HepG2 (cell line): ENCODE data around the gene B4GALT5. TPM values are rescaled to one million over a fixed set of nuclear protein-coding genes. Genes with fewer than 3 reads are reported as not detected.

Experiments used
- ATAC-seq: fragments of 200-7000 bp; cut with Tn5 transposase; 3 replicates; pipeline ENCODE4 v1.9.1; 2020; ENCODE audit warnings: mild to moderate bottlenecking, moderate library complexity
- BruUV-seq: library from RNA; stranded (reverse); fragments of 400-500 nt; replicated peaks from 2 replicates; lab custom pipeline; 2021; lab: Mats Ljungman, UMichigan
- CTCF ChIA-PET: fragments of 300-600 bp; formaldehyde crosslinking; extraction: SDS; loops from one replicate; lab custom pipeline; 2021; ENCODE audit warnings: low total read pairs, inconsistent platforms, low intra/inter-chr PET ratio; lab: Yijun Ruan, JAX
- POLR2A ChIA-PET: fragments of 350-600 bp; sonication (Branson Sonifier 250); formaldehyde crosslinking; loops from one replicate; lab custom pipeline; 2020; ENCODE audit warnings: antibody characterized with exemption, inconsistent platforms; lab: Yijun Ruan, JAX
- DNase-seq: peaks from one replicate; pipeline ENCODE4 v3.0.0-alpha.2; 2015; ENCODE audit warnings: low spot score
- FAIRE-seq: peaks from 3 replicates; lab custom pipeline; 2011; peaks lifted over from hg19 to GRCh38; lab: Jason Lieb, UNC
- H2AFZ ChIP-seq: one replicate; pipeline ENCODE4 v1.6.1; 2011; ENCODE audit warnings: low read length, inconsistent platforms
- H3K27ac ChIP-seq: fragments of 300-600 bp; 3 replicates; pipeline ENCODE4 v1.8.0; 2011; ENCODE audit warnings: mixed run types, mild to moderate bottlenecking, mixed read lengths, low read length, inconsistent platforms; ENCODE audit not compliant: insufficient read depth; ENCODE audit errors: extremely low read length
- H3K27me3 ChIP-seq, 2 experiments: fragments of 200-600 bp in 1 of 2; 2 replicates in 1 of 2; 3 replicates in 1 of 2; pipeline versions ENCODE4 v1.6.0 to v1.8.0; 2011; ENCODE audit warnings: low read length in 2 of 2, mild to moderate bottlenecking in 2 of 2, moderate library complexity in 2 of 2, inconsistent platforms in 1 of 2; ENCODE audit not compliant: insufficient read depth in 2 of 2, control insufficient read depth in 1 of 2
- H3K36me3 ChIP-seq, 2 experiments: fragments of 200-600 bp in 1 of 2; replicated peaks in 1 of 2; 2 replicates in 1 of 2; 3 replicates in 1 of 2; pipeline versions ENCODE4 v1.5.1 to v1.8.0; 2011; ENCODE audit warnings: low read length in 2 of 2, inconsistent platforms in 1 of 2; ENCODE audit not compliant: insufficient read depth in 2 of 2, control insufficient read depth in 1 of 2
- H3K4me1 ChIP-seq: 2 replicates; pipeline ENCODE4 v1.5.1; 2012; ENCODE audit warnings: low read length, inconsistent platforms; ENCODE audit not compliant: insufficient read depth
- H3K4me2 ChIP-seq: 2 replicates; pipeline ENCODE4 v1.6.0; 2011; ENCODE audit warnings: low read depth, low read length, inconsistent platforms
- H3K4me3 ChIP-seq, 3 experiments: fragments of 200-600 bp in 1 of 3; sonication (generic), shearing (Covaris generic) in 1 of 3; replicated peaks in 1 of 3; 2 replicates each; pipeline ENCODE4 v1.5.1; 2011 to 2016; ENCODE audit warnings: low read length in 3 of 3, inconsistent platforms in 2 of 3, low read depth in 2 of 3, mild to moderate bottlenecking in 2 of 3, control low read depth in 1 of 3, mixed read lengths in 1 of 3; ENCODE audit not compliant: insufficient read depth in 1 of 3
- H3K79me2 ChIP-seq: one replicate; pipeline ENCODE4 v1.6.1; 2011; ENCODE audit warnings: low read length, inconsistent platforms; ENCODE audit not compliant: insufficient read depth
- H3K9ac ChIP-seq: 2 replicates; pipeline ENCODE4 v1.6.0; 2011; ENCODE audit warnings: mild to moderate bottlenecking, low read depth, low read length, inconsistent platforms; ENCODE audit not compliant: insufficient read depth
- H3K9me3 ChIP-seq: 2 replicates; pipeline ENCODE4 v1.5.1; 2012; ENCODE audit warnings: mild to moderate bottlenecking, low read length
- H4K20me1 ChIP-seq: 2 replicates; pipeline ENCODE4 v1.6.0; 2011; ENCODE audit warnings: inconsistent platforms, mild to moderate bottlenecking, low read length, moderate library complexity; ENCODE audit not compliant: insufficient read depth
- FOXP1 ChIP-seq, 2 experiments: fragments of 450-650 bp in 1 of 2; IDR thresholded peaks; 2 replicates each; pipeline ENCODE4 v1.6.1; 2017 to 2018; ENCODE audit warnings: antibody characterized with exemption in 1 of 2
- HES4 ChIP-seq: sonication (generic); formaldehyde crosslinking; IDR thresholded peaks from 2 replicates; pipeline ENCODE4 v1.9.0; 2021; ENCODE audit warnings: mild to moderate bottlenecking, missing genetic modification reagents, borderline replicate concordance
- POGZ ChIP-seq: sonication (generic); formaldehyde crosslinking; IDR thresholded peaks from 2 replicates; pipeline ENCODE4 v1.4.0; 2020; ENCODE audit warnings: mild to moderate bottlenecking, missing genetic modification reagents
- WGBS: methylation state at CpG from one replicate; pipeline ENCODE4 v1.1.6; 2017; ENCODE audit warnings: low lambda C conversion rate; 5-methylcytosine and 5-hydroxymethylcytosine counted together
- in situ Hi-C: cut with HindIII; loops from 2 replicates; pipeline ENCODE4 v1.10.0; 2017; ENCODE audit warnings: low pct_unique_long_range_greater_than_20kb; ENCODE audit not compliant: extremely low pct_ligation_motif_present
- intact Hi-C: fragments of 100-400 bp; cut with micrococcal nuclease; formaldehyde crosslinking; loops from one replicate; pipeline ENCODE4 v1.10.0; 2022; ENCODE audit not compliant: unreplicated experiment
- polyA plus RNA-seq, 8 experiments: library from polyadenylated mRNA; depleted of rRNA in 3 of 8; stranded (reverse) in 7 of 8; unstranded in 1 of 8; fragments of >200 nt; fragmentation: Illumina TruSeq in 4 of 8; extraction: Trizol in 4 of 8; gene quantifications; 2 replicates each; pipeline versions ENCODE4 v1.2.1 to v1.2.3, GENCODE V29; 2011 to 2016; ENCODE audit warnings: low read depth in 4 of 8, missing spikeins in 1 of 8, mixed read lengths in 1 of 8; ENCODE audit not compliant: insufficient read depth in 1 of 8
- total RNA-seq, 5 experiments: library from RNA; depleted of rRNA; stranded (reverse); fragments of >200 nt; fragmentation: Illumina TruSeq; extraction: Trizol; gene quantifications; 2 replicates each; pipeline ENCODE4 v1.2.3, GENCODE V29; 2016; ENCODE audit warnings: low read depth in 1 of 5

Gene B4GALT5
- total and polyA plus RNA-seq, 2 of the 13 experiments (the other 11 are each of a cell fraction or from before 2014, with no cell fraction given) = 27.3 to 30.9 TPM

DNA sequence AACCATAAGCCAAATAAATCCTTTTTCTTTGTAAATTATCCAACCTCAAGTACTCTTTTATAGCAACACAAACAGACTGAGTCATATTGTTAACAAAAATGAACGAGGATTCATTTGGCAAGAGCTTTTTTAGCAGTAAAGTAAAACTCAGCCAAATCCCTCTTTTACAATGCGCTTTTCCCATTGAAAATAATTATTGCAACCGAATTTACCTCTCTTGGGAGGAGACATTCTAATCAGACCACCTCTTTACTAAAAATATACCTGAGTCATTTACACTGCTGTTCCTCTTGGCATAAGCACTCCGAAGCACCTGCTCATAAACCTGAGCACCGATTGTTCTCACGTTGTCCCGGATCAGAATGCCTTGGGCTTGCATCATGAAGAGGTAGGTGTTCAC, 57.4 kb downstream of the B4GALT5 start:
- ChIA-PET POLR2A (no interaction called here), CTCF (no interaction called here)
- intact Hi-C loops = no loop called here
- no peak overlapping the region for H3K4me2 ChIP-seq
- BruUV-seq = no TSS peak
- H3K4me1 ChIP-seq = peaks cover 50% of the 10 kb centered on the region
- no peak overlapping the region for H3K9ac ChIP-seq
- H3K79me2 ChIP-seq = peaks cover 51% of the 10 kb centered on the region
- no peak overlapping the region for H2AFZ ChIP-seq
- ATAC-seq (no peak), DNase-seq (no peak), FAIRE-seq (no peak)
- H3K36me3 ChIP-seq = peaks cover 27 to 47% of the 10 kb centered on the region in 2 experiments
- TF ChIP-seq FOXP1 (IDR thresholded peaks at IDR 0.05) (no peak), FOXP1 (CRISPR knock-in tag; IDR thresholded peaks at IDR 0.05) (no peak)
- no peak overlapping the region for H3K4me3 ChIP-seq
- H3K27me3 ChIP-seq = no peaks in the 10 kb centered on the region
- H3K27ac ChIP-seq = no peak overlapping the region
- 94% methylated on average over 7 of the region's 7 CpGs for WGBS
- H4K20me1 ChIP-seq = 0 out of 2 replicates have a peak, but pooled peaks cover under 1% of the 10 kb centered on the region
- H3K9me3 ChIP-seq = no peaks in the 10 kb centered on the region
- in situ Hi-C loops = no loop called here

DNA sequence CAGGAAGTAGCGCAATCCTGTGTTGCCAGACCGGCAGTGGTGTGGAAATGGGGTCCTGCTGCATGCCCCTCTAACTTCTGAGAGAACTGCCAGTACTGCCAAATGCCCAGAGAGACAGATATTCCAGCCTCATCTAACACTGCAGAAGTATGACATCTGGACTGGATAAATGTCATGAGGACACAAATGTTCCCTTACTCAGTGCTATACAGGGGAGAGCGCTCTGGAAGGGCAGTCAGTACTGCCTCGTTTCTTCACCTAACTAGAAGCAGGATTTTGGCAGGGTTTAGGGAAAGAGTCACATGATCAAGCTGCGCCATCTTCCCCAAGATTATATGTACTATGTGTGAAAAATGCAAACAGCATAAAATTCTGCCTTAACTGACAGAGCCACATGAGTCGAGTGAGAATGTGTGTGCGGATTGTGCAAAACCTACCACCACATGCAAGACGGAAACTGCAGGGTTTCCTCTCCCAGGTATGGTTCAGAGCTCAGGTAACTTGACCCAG, 59.7 kb downstream of the B4GALT5 start:
- Histone ChIP-seq H3K4me1 (peaks cover 27% of the 10 kb centered on the region), H2AFZ (no peak overlapping the region), H3K4me3 (no peak overlapping the region), H3K9ac (no peak overlapping the region), H3K27me3 (no peaks in the 10 kb centered on the region), H3K4me2 (no peak overlapping the region), H3K79me2 (peaks cover 28% of the 10 kb centered on the region), H3K36me3 (peaks cover 27 to 64% of the 10 kb centered on the region in 2 experiments), H3K27ac (no peak overlapping the region), H4K20me1 (no peaks in the 10 kb centered on the region), H3K9me3 (no peaks in the 10 kb centered on the region)
- no peak for TF ChIP-seq POGZ
- TF ChIP-seq HES4 (CRISPR knock-in tag) = 0 out of 2 replicates have a peak, but pooled peaks have one; percentile 22
- intact Hi-C loops = no loop called here
- POLR2A ChIA-PET = no interaction called here
- CTCF ChIA-PET = no interaction called here
- ATAC-seq (no peak), FAIRE-seq (no peak), DNase-seq (no peak)
- in situ Hi-C loops = no loop called here
- WGBS = 97% methylated on average over 8 of the region's 8 CpGs
- no TSS peak for BruUV-seq
